ENCODE results near the gene ZNF624. TPM values are rescaled to one million over a fixed set of nuclear protein-coding genes. Genes with fewer than 3 reads are reported as not detected.
A peak's percentile ranks its signal among the peaks of the same experiment; 100 is the strongest.

Gene ZNF624
- total RNA-seq, 2 experiments from 2014 or later, result 4.4 to 5.6 TPM

GRCh38 chr17:16584273-16584995 is 69.2 kb downstream of the ZNF624 start:
- Mint-ChIP-seq H3K4me3 (peak overlapping the region; percentile 65), H3K9me3 (peaks cover 12% of the 10 kb centered on the region), H3K4me1 (peaks cover 20% of the 10 kb centered on the region), H3K36me3 (ENCODE audit: low read depth) (peaks cover 6% of the 10 kb centered on the region), H3K27ac (peak overlapping the region; percentile 12), H3K27me3 (peaks cover 38% of the 10 kb centered on the region)
- POLR2A ChIA-PET, result interaction anchor here (0.6 to 1.2 kb wide), 3 partner anchors 15 to 48 kb away, joined by 3 to 10 read pairs (median 3); no protein-coding TSS in a partner anchor
- CTCF ChIA-PET, result interaction anchor here (0.7 to 3.2 kb wide), 12 partner anchors 15 to 301 kb away, joined by 3 to 22 read pairs (median 3); partner anchors contain the start of genes CCDC144A and ZNF287
- peak; percentile 88 for DNase-seq

GRCh38 chr17:16583781-16584180 is 69.9 kb downstream of the ZNF624 start:
- CTCF ChIA-PET, result interaction anchor here (0.7 to 3.2 kb wide), 10 partner anchors 14 to 1326 kb away, joined by 3 to 22 read pairs (median 4); partner anchors contain the start of genes CCDC144A and ZNF287
- POLR2A ChIA-PET, result interaction anchor here (1.1 to 1.2 kb wide), 2 partner anchors 14 to 47 kb away, joined by 3 to 10 read pairs; no protein-coding TSS in a partner anchor
- Mint-ChIP-seq H3K4me1 (peaks cover 20% of the 10 kb centered on the region), H3K4me3 (peak overlapping the region; percentile 65), H3K27me3 (peaks cover 39% of the 10 kb centered on the region), H3K27ac (peak overlapping the region; percentile 12), H3K36me3 (ENCODE audit: low read depth) (peaks cover 6% of the 10 kb centered on the region), H3K9me3 (peaks cover 13% of the 10 kb centered on the region)
- no peak for DNase-seq

- Mint-ChIP-seq H3K4me1 (peaks cover 9% of the 10 kb centered on the region), H3K4me3 (no peak overlapping the region), H3K27me3 (peaks cover 2% of the 10 kb centered on the region), H3K36me3 (ENCODE audit: low read depth) (no peaks in the 10 kb centered on the region), H3K9me3 (peaks cover 10% of the 10 kb centered on the region), H3K27ac (no peak overlapping the region)
- ChIA-PET CTCF (interaction anchor here (2.0 kb wide), 1 partner anchor 16 kb away, joined by 5 read pairs; no protein-coding TSS in a partner anchor), POLR2A (no interaction called here)
- no peak for DNase-seq
These were observed 80.2 kb downstream of the ZNF624 start for GRCh38 chr17:16573466-16573865.

Other genes with a start within 250 kb of the ZNF624 start
- 100 to 1,000 TPM; 131 to 142 TPM for gene TRPV2, start 238.3 kb downstream of the ZNF624 start, total RNA-seq
- gene LRRC75A, start 161.7 kb downstream of the ZNF624 start, total RNA-seq, result 1 to 10 TPM; 1.2 to 1.8 TPM
- 1 to 10 TPM; 7.4 TPM for gene ZNF287, start 84.6 kb downstream of the ZNF624 start, total RNA-seq
- gene CCDC144A, start 36.4 kb upstream of the ZNF624 start, total RNA-seq, result 1 to 10 TPM; 5.3 to 5.8 TPM